ENCODE measurements around the gene EP400.

The EP400 gene

GRCh38 chr12:131923260-131923659 is 26.5 kb upstream of the EP400 start:
- H3K4me3 ChIP-seq (ENCODE audit: low read depth, low read length): no peak overlapping the region
- ChIA-PET CTCF (no interaction called here), POLR2A (interaction anchor here (1.0 kb wide), 1 partner anchor 10 kb away, joined by 3 read pairs; no protein-coding TSS in a partner anchor)
- no peak for DNase-seq (ENCODE audit: low read depth, low spot score)
- TF ChIP-seq CTCF (IDR thresholded peaks at IDR 0.05; ENCODE audit: insufficient read depth, low read length, missing control alignments): no peak

GRCh38 chr12:131927110-131928079 is 22.3 kb upstream of the EP400 start:
- ChIA-PET POLR2A (interaction anchor here (1.0 kb wide), 1 partner anchor 55 kb away, joined by 3 read pairs; no protein-coding TSS in a partner anchor), CTCF (interaction anchor here (1.0 to 1.4 kb wide), 2 partner anchors 65 to 92 kb away, joined by 3 read pairs; no protein-coding TSS in a partner anchor)
- TF ChIP-seq CTCF (IDR thresholded peaks at IDR 0.05; ENCODE audit: insufficient read depth, low read length, missing control alignments): no peak
- no peak overlapping the region for H3K4me3 ChIP-seq (ENCODE audit: low read depth, low read length)
- no peak for DNase-seq (ENCODE audit: low read depth, low spot score)

- DNase-seq (ENCODE audit: low read depth, low spot score): no peak
- POLR2A ChIA-PET: interaction anchor here (0.7 kb wide), 1 partner anchor 56 kb away, joined by 3 read pairs; no protein-coding TSS in a partner anchor
Observed at GRCh38 chr12:131928080-131928710, 21.5 kb upstream of the EP400 start.

GRCh38 chr12:131928711-131929580 is 20.8 kb upstream of the EP400 start, which contains the start of gene PUS1:
Gene PUS1 (plus strand): TSS chr12:131929276. CDS start chr12:131929723, 447 bp downstream.
- CTCF ChIA-PET: interaction anchor here (0.6 to 1.4 kb wide), 4 partner anchors 16 to 100 kb away, joined by 3 read pairs; partner anchors contain the start of gene MMP17
- TF ChIP-seq CTCF (IDR thresholded peaks at IDR 0.05; ENCODE audit: insufficient read depth, low read length, missing control alignments): no peak
- DNase-seq (ENCODE audit: low read depth, low spot score): peak; percentile 55
- POLR2A ChIA-PET: interaction anchor here (0.7 to 1.1 kb wide), 3 partner anchors 21 to 56 kb away, joined by 3 read pairs; partner anchors contain the start of gene EP400
- peak within 1 kb of the TSS; percentile 89 for H3K4me3 ChIP-seq (ENCODE audit: low read depth, low read length)

More at GRCh38 chr12:131928080-131928710, 21.5 kb upstream of the EP400 start:
- TF ChIP-seq CTCF (IDR thresholded peaks at IDR 0.05; ENCODE audit: insufficient read depth, low read length, missing control alignments): no peak
- CTCF ChIA-PET: interaction anchor here (0.6 to 1.4 kb wide), 3 partner anchors 65 to 100 kb away, joined by 3 read pairs; partner anchors contain the start of gene MMP17
- H3K4me3 ChIP-seq (ENCODE audit: low read depth, low read length): peak overlapping the region; percentile 73

- DNase-seq (ENCODE audit: low read depth, low spot score): no peak
- CTCF ChIA-PET: interaction anchor here (1.0 to 1.1 kb wide), 2 partner anchors 17 to 92 kb away, joined by 3 read pairs; no protein-coding TSS in a partner anchor
- H3K4me3 ChIP-seq (ENCODE audit: low read depth, low read length): peak overlapping the region; percentile 89
- no peak for TF ChIP-seq CTCF (IDR thresholded peaks at IDR 0.05; ENCODE audit: insufficient read depth, low read length, missing control alignments)
- POLR2A ChIA-PET: interaction anchor here (0.9 to 1.1 kb wide), 2 partner anchors 20 to 33 kb away, joined by 3 read pairs; partner anchors contain the start of gene EP400
Observed at GRCh38 chr12:131929581-131930456, 19.9 kb upstream of the EP400 start.
